Erythroblast (primary cell): ENCODE measurements around the gene IRX4.
"Not testable (repeated sequence)": the region's sequence is repeated elsewhere in the genome, so short reads cannot be mapped to it uniquely, and the experiment has no call there.

Experiments used
- DNase-seq, 2 experiments: peaks; one replicate each; lab custom pipeline; 2025; lab: John Stamatoyannopoulos, UW
- GATA1 ChIP-seq: IDR thresholded peaks from 2 replicates; pipeline ENCODE4 v1.6.1; 2011; ENCODE audit warnings: low read depth, mild to moderate bottlenecking, control low read depth, low read length, moderate library complexity
- POLR2A ChIP-seq: IDR thresholded peaks from 2 replicates; pipeline ENCODE4 v1.6.1; 2011; ENCODE audit warnings: mild to moderate bottlenecking, low read length

Gene IRX4

GRCh38 chr5:1874771-1875220, 7.9 kb downstream of the IRX4 start:
- TF ChIP-seq POLR2A (no peak), GATA1 (no peak)
- no peak for DNase-seq

DNA sequence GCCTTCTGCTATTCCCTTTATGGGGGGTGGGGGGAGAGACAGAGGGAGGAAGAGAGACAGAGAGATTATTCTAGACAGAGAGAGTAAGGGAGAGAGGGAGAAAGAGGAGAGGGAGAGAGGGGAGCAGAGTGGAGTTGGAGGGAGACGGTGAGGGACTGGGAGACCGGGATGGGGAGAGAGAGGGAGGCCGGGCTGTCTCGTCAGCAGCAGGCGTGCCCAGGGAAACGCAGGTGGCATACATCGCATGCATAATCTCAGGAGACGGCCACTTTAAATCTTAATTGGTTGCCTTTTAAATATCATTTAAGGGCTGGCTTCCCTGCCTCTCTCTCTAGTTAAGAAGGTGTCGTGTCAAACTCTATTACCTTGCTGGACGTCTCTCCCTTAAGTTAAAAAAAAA, 8.4 kb downstream of the IRX4 start:
- no peak for TF ChIP-seq GATA1
- TF ChIP-seq POLR2A = no peak
- DNase-seq = no peak

DNA sequence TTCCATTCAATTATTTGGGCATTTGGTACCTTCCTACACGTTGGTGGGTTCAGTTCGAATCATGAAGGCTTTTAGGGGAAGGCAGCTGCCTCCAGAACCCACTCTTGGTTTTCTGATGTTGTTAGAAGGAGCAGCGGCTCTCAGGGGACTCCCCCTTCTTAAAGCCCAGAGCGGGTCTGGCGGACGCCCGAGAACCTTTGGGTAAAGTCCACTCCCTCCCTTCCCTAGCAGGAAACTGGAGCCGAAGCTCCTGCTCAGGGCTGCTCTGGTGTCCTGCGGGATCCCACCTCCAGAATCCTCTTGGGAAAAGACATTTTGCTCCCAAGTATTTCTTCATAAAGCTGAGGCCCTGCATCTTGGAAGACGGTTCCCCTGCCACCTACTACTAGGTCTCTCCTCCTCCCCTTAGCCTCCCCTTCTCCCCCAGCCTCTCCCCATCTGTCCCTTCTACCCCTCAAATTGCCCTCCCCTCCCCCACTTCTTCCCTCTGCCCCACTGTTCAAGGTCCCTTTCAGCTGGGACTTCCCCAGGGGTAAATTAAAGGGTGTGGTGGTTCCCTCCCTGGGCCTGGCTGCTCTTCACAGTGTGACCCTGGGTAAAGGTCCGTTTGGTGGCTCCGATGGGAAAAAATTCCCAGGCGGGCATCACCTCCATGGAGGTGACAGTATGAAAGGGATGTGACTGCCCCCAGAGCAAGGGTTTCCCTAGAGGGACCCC, 9.3 kb downstream of the IRX4 start:
- TF ChIP-seq POLR2A (no peak), GATA1 (no peak)
- DNase-seq = no peak

DNA sequence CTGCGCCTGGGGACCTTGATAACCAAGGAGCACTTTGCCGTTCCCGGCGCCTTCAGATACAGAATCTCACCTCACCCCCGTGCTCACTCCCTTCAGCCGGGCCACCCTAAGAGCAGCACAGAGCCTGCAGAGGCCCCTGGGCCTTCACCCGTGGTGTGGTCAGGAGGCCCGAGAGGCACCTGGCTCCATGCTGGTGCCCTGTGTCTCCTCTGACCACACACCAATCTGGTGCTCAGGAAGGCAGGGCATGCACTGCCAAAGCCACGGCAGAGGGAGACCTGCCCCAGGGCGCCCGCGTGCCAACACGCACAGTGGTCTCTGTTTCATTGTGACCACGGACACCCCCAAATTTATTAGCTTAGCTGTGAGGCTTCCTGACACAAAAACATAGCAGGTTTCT, 11.3 kb downstream of the IRX4 start:
- TF ChIP-seq GATA1 (no peak), POLR2A (no peak)
- DNase-seq = no peak

DNA sequence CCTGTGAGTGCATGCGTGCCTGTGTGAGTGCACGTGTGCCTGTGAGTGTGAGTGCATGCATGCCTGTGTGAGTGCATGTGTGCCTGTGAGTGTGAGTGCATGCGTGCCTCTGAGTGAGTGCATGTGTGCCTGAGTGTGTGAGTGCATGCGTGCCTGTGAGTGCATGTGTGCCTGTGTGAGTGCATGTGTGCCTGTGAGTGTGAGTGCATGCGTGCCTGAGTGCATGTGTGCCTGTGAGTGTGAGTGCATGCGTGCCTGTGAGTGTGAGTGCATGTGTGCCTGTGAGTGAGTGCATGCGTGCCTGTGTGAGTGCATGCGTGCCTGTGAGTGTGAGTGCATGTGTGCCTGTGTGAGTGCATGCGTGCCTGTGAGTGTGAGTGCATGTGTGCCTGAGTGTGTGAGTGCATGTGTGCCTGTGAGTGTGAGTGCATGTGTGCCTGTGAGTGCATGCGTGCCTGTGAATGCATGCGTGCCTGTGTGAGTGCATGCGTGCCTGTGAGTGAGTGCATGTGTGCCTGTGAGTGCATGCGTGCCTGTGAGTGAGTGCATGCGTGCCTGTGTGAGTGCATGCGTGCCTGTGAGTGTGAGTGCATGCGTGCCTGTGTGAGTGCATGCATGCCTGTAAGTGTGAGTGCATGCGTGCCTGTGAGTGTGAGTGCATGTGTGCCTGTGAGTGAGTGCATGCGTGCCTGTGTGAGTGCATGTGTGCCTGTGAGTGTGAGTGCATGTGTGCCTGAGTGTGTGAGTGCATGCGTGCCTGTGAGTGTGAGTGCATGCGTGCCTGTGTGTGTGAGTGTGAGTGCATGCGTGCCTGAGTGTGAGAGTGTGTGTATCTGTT, 12.1 kb downstream of the IRX4 start:
- DNase-seq = not testable (repeated sequence)

GRCh38 chr5:1868886-1869475, 13.7 kb downstream of the IRX4 start:
- no peak for TF ChIP-seq POLR2A
- TF ChIP-seq GATA1 = no peak
- DNase-seq = no peak

GRCh38 chr5:1867815-1868143, 14.9 kb downstream of the IRX4 start:
- TF ChIP-seq GATA1 = no peak
- TF ChIP-seq POLR2A = no peak
- no peak for DNase-seq

GRCh38 chr5:1867114-1867814, 15.5 kb downstream of the IRX4 start:
- TF ChIP-seq GATA1 (no peak), POLR2A (no peak)
- no peak for DNase-seq

DNA sequence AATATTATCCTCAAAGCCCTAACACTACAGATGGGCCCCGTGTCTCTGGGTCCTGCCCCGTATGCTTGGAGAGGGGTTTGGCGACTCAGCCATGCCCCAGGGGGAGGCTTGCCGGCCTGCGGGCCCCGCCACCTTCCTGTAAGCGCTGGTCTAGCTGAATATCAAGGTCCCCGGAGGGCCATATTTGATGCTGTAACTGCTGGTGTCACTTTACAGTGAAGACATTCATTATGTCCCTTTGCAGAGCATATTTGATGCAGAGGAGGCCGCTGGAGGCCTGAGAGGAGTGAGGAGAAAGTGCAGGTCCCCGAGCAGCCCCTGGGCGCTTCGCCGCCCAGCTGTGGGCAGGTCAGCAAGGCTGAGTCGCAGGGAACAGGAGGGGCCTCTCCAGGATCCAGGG, 16.8 kb downstream of the IRX4 start:
- TF ChIP-seq GATA1 = no peak
- no peak for TF ChIP-seq POLR2A
- DNase-seq = no peak

GRCh38 chr5:1865486-1865885, 17.2 kb downstream of the IRX4 start:
- TF ChIP-seq GATA1 = no peak
- TF ChIP-seq POLR2A = no peak
- no peak for DNase-seq

- no peak for DNase-seq
- TF ChIP-seq GATA1 = no peak
- TF ChIP-seq POLR2A = no peak
These were observed 17.8 kb downstream of the IRX4 start for GRCh38 chr5:1864896-1865440.

DNA sequence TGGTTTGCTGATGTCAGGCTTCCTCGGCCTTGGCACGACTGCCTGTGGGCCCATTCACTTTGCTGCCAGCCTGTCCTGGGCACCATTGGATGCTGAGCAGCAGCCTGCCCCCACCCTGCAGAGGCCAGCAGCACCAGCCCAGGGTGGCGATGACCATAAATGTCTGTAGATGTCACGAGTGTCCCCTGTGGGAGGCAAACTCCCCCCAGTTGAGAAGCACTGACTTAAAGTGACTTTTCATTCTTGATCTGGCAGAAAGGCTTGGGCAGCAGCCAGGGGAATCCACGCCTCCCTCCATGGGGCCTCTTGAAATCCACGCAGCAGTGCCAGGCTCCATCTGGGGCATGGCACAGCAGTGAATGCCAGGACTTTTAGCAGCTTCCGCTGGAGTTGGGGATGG, 21.8 kb downstream of the IRX4 start:
- DNase-seq = no peak
- TF ChIP-seq GATA1 (no peak), POLR2A (no peak)

DNA sequence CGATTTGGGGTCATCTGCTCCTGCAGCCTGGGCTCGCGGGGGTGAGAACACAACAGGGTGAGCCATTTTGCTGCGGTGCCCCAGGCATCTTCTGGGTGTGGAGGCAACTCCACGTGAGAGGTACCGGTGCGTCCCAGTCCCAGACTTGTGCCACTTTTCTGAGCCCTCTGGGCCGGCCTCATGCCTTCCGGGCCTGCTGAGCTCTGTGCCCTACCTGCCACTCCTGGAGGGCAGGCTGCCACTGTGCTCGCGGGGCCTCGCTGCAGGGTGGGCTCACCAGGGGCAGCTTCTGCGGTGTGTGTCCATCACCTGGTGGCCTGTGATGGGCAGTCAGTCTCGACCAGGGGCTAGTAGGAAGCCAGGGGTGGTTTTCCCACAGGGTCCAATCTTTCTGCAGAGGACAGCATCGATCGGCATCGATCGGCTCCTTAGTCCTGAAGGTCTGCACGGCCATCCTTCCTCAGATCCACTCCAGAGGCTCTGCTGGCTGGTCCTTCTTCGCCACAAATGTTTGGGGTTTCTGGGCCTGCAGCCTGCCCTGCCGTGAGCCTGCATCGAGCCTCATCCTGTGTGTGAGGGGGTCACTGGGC, 22.6 kb downstream of the IRX4 start:
- DNase-seq = no peak
- TF ChIP-seq GATA1 = no peak

GRCh38 chr5:1859099-1859498, 23.6 kb downstream of the IRX4 start:
- DNase-seq = no peak
- TF ChIP-seq POLR2A (no peak), GATA1 (no peak)
